ENCODE results near the gene PHYKPL. TPM values are rescaled to one million over a fixed set of nuclear protein-coding genes. Genes with fewer than 3 reads are reported as not detected.

Gene PHYKPL
- total RNA-seq, 2 experiments from 2014 or later: 60.4 to 62.1 TPM

GRCh38 chr5:178223828-178224335 lies 8.7 kb downstream of the PHYKPL start:
- TF ChIP-seq, protein P1, sequence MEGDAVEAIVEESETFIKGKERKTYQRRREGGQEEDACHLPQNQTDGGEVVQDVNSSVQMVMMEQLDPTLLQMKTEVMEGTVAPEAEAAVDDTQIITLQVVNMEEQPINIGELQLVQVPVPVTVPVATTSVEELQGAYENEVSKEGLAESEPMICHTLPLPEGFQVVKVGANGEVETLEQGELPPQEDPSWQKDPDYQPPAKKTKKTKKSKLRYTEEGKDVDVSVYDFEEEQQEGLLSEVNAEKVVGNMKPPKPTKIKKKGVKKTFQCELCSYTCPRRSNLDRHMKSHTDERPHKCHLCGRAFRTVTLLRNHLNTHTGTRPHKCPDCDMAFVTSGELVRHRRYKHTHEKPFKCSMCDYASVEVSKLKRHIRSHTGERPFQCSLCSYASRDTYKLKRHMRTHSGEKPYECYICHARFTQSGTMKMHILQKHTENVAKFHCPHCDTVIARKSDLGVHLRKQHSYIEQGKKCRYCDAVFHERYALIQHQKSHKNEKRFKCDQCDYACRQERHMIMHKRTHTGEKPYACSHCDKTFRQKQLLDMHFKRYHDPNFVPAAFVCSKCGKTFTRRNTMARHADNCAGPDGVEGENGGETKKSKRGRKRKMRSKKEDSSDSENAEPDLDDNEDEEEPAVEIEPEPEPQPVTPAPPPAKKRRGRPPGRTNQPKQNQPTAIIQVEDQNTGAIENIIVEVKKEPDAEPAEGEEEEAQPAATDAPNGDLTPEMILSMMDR (IDR thresholded peaks at IDR 0.05): no peak
- Mint-ChIP-seq H3K36me3 (ENCODE audit: low read depth) (peaks cover 67% of the 10 kb centered on the region), H3K4me1 (ENCODE audit: low read depth) (peaks cover 34% of the 10 kb centered on the region), H3K9me3 (no peaks in the 10 kb centered on the region), H3K27me3 (no peaks in the 10 kb centered on the region), H3K27ac (no peak overlapping the region), H3K4me3 (no peak overlapping the region)
- no peak for DNase-seq
- no peak for ATAC-seq
- CTCF ChIA-PET: interaction anchor here (1.0 kb wide), 1 partner anchor 13 kb away, joined by 3 read pairs; no protein-coding TSS in a partner anchor
- intact Hi-C loops (cut with micrococcal nuclease): no loop called here
- POLR2A ChIA-PET: interaction anchor here (21.3 kb wide), 1 partner anchor 12 kb away, joined by 431 read pairs; the partner anchor contains the start of gene HNRNPAB

GRCh38 chr5:178223196-178223773 lies 9.3 kb downstream of the PHYKPL start:
- Mint-ChIP-seq H3K4me3 (no peak overlapping the region), H3K4me1 (ENCODE audit: low read depth) (peaks cover 30% of the 10 kb centered on the region), H3K36me3 (ENCODE audit: low read depth) (peaks cover 66% of the 10 kb centered on the region), H3K27me3 (no peaks in the 10 kb centered on the region), H3K9me3 (no peaks in the 10 kb centered on the region), H3K27ac (peak overlapping the region; percentile 16)
- ChIA-PET CTCF (no interaction called here), POLR2A (interaction anchor here (2.4 to 21.3 kb wide), 2 partner anchors 8 to 11 kb away, joined by 20 to 431 read pairs; partner anchors contain the start of genes HNRNPAB and PHYKPL)
- DNase-seq (no peak), ATAC-seq (no peak)
- TF ChIP-seq, protein P1 (IDR thresholded peaks at IDR 0.05): no peak
- intact Hi-C loops (cut with micrococcal nuclease): no loop called here

DNA sequence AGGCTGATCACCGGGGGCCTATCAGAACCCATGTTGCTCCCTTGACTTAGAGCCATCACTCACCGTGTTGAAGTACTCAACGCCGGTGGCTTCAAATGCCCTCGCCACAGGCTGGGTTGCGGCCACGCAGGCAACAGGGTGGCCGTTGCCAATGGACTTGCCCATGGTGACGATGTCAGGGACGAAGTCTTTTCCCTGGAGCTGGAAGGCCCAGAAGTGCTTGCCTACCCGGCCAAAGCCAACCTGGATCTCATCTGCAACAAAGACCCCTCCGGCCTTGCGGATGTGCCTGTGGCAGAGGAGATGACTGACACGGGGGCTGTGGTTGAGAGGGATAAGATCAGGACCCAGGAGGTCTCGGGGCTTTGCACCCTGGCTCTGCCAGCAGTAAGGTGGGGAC lies 10.3 kb downstream of the PHYKPL start:
- Mint-ChIP-seq H3K36me3 (ENCODE audit: low read depth) (peaks cover 60% of the 10 kb centered on the region), H3K4me1 (ENCODE audit: low read depth) (peaks cover 22% of the 10 kb centered on the region), H3K9me3 (no peaks in the 10 kb centered on the region), H3K27me3 (no peaks in the 10 kb centered on the region), H3K27ac (no peak overlapping the region), H3K4me3 (no peak overlapping the region)
- intact Hi-C loops (cut with micrococcal nuclease): no loop called here
- ATAC-seq: no peak
- CTCF ChIA-PET: no interaction called here
- POLR2A ChIA-PET: interaction anchor here (1.6 to 3.8 kb wide), 4 partner anchors 9 to 16 kb away, joined by 7 to 23 read pairs (median 18); partner anchors contain the start of gene PHYKPL
- TF ChIP-seq, protein P1 (IDR thresholded peaks at IDR 0.05): no peak
- no peak for DNase-seq

GRCh38 chr5:178221853-178222252 lies 10.7 kb downstream of the PHYKPL start:
- ATAC-seq (no peak), DNase-seq (no peak)
- H3K4me1 Mint-ChIP-seq (ENCODE audit: low read depth): peaks cover 21% of the 10 kb centered on the region
- POLR2A ChIA-PET: interaction anchor here (0.8 to 3.8 kb wide), 5 partner anchors 9 to 15 kb away, joined by 3 to 23 read pairs (median 16); partner anchors contain the start of gene PHYKPL
- CTCF ChIA-PET: no interaction called here
- H3K4me3 Mint-ChIP-seq: no peak overlapping the region
- intact Hi-C loops (cut with micrococcal nuclease): no loop called here
- H3K27me3 Mint-ChIP-seq: no peaks in the 10 kb centered on the region
- peak overlapping the region; percentile 27 for H3K27ac Mint-ChIP-seq
- H3K9me3 Mint-ChIP-seq: no peaks in the 10 kb centered on the region
- TF ChIP-seq, protein P1 (IDR thresholded peaks at IDR 0.05): no peak
- peaks cover 59% of the 10 kb centered on the region for H3K36me3 Mint-ChIP-seq (ENCODE audit: low read depth)

GRCh38 chr5:178221282-178221681 lies 11.3 kb downstream of the PHYKPL start:
- Mint-ChIP-seq H3K4me1 (ENCODE audit: low read depth) (peaks cover 21% of the 10 kb centered on the region), H3K9me3 (no peaks in the 10 kb centered on the region), H3K27ac (peak overlapping the region; percentile 27), H3K4me3 (no peak overlapping the region), H3K27me3 (no peaks in the 10 kb centered on the region), H3K36me3 (ENCODE audit: low read depth) (peaks cover 59% of the 10 kb centered on the region)
- ATAC-seq (no peak), DNase-seq (no peak)
- intact Hi-C loops (cut with micrococcal nuclease): no loop called here
- ChIA-PET CTCF (no interaction called here), POLR2A (interaction anchor here (0.8 to 3.8 kb wide), 5 partner anchors 9 to 15 kb away, joined by 3 to 23 read pairs (median 16); partner anchors contain the start of gene PHYKPL)
- TF ChIP-seq, protein P1 (IDR thresholded peaks at IDR 0.05): no peak

Data from activated CD8-positive, alpha-beta T cell treated with anti-CD3 and anti-CD28 coated beads for 36 hours (primary cell).